ENCODE data around the gene TRERF1.

TRERF1 gene

DNA sequence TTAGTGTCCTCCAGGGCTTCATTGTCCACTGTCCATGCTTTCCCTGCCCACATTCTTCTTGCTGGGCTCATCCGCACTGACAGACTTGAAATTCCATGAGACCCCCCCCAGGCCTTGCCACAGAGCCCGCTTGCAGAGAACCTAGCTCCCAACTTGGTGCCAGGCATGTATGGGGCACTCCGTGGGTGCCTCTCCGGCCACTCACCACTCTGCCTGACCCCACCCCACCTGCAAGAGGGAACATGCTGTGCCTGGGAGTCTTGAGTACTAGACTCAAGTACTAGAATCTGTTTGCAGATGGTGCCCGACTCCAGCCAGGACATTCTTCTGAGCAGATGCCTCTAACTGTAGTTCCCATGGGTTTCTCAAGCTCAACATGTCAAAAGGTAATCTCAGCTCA lies 47.9 kb downstream of the TRERF1 start:
- Histone ChIP-seq H3K4me3 (ENCODE audit: low read depth, low read length, poor library complexity, severe bottlenecking) (no peak overlapping the region), H4K20me1 (ENCODE audit: insufficient read depth, low read length) (no peaks in the 10 kb centered on the region), H3K27me3 (ENCODE audit: insufficient read depth, low read length) (peaks cover 9% of the 10 kb centered on the region; the same call in 1 of the 2 replicates), H3K4me2 (ENCODE audit: low read length) (no peak overlapping the region), H2AFZ (ENCODE audit: low read length) (no peak overlapping the region), H3K79me2 (ENCODE audit: insufficient read depth, low read length) (no peaks in the 10 kb centered on the region), H3K36me3 (ENCODE audit: insufficient read depth, low read length) (no peaks in the 10 kb centered on the region), H3F3A (ENCODE audit: insufficient read depth, low read length) (no peaks in the 10 kb centered on the region), H3K27ac (ENCODE audit: low read depth, low read length, poor library complexity, severe bottlenecking) (no peak overlapping the region), H3K9me2 (ENCODE audit: low read depth, low read length) (no peaks in the 10 kb centered on the region), H3K9me3 (ENCODE audit: low read length) (no peaks in the 10 kb centered on the region), H3K9ac (ENCODE audit: low read length) (no peak overlapping the region), H3K4me1 (ENCODE audit: insufficient read depth, low read length, severe bottlenecking) (no peaks in the 10 kb centered on the region)
- TF ChIP-seq, protein P1, sequence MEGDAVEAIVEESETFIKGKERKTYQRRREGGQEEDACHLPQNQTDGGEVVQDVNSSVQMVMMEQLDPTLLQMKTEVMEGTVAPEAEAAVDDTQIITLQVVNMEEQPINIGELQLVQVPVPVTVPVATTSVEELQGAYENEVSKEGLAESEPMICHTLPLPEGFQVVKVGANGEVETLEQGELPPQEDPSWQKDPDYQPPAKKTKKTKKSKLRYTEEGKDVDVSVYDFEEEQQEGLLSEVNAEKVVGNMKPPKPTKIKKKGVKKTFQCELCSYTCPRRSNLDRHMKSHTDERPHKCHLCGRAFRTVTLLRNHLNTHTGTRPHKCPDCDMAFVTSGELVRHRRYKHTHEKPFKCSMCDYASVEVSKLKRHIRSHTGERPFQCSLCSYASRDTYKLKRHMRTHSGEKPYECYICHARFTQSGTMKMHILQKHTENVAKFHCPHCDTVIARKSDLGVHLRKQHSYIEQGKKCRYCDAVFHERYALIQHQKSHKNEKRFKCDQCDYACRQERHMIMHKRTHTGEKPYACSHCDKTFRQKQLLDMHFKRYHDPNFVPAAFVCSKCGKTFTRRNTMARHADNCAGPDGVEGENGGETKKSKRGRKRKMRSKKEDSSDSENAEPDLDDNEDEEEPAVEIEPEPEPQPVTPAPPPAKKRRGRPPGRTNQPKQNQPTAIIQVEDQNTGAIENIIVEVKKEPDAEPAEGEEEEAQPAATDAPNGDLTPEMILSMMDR (IDR thresholded peaks at IDR 0.05; ENCODE audit: low read length) = no peak
- no peak for TF ChIP-seq EZH2 (IDR thresholded peaks at IDR 0.05; ENCODE audit: borderline replicate concordance, low read length)

DNA sequence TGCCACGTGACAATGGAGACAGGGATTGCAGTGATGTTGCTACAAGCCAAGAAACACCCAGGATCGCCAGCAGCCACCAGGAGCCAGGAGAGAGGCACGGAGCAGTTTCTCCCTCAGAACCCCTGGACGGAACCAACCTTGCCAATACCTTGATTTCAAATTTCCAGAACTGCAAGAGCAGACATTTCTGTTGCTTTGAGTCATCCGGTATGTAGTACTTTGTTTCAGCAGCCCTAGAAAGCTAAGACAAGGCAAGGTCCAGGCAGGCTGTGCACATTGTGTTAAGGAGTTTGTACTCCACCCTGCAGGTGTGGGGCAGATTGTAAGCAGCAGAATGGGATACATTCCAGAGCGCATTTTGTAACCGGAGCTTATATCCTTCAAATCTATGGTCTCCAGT lies 48.3 kb downstream of the TRERF1 start:
- Histone ChIP-seq H3K79me2 (ENCODE audit: insufficient read depth, low read length) (no peaks in the 10 kb centered on the region), H3K4me2 (ENCODE audit: low read length) (no peak overlapping the region), H3K36me3 (ENCODE audit: insufficient read depth, low read length) (no peaks in the 10 kb centered on the region), H3K9ac (ENCODE audit: low read length) (no peak overlapping the region), H3K9me3 (ENCODE audit: low read length) (no peaks in the 10 kb centered on the region), H3K27me3 (ENCODE audit: insufficient read depth, low read length) (peaks cover 9% of the 10 kb centered on the region; the same call in 1 of the 2 replicates), H3K4me1 (ENCODE audit: insufficient read depth, low read length, severe bottlenecking) (no peaks in the 10 kb centered on the region), H3K4me3 (ENCODE audit: low read depth, low read length, poor library complexity, severe bottlenecking) (no peak overlapping the region), H2AFZ (ENCODE audit: low read length) (no peak overlapping the region), H4K20me1 (ENCODE audit: insufficient read depth, low read length) (no peaks in the 10 kb centered on the region), H3F3A (ENCODE audit: insufficient read depth, low read length) (no peaks in the 10 kb centered on the region), H3K27ac (ENCODE audit: low read depth, low read length, poor library complexity, severe bottlenecking) (no peak overlapping the region), H3K9me2 (ENCODE audit: low read depth, low read length) (no peaks in the 10 kb centered on the region)
- TF ChIP-seq, protein P1 (IDR thresholded peaks at IDR 0.05; ENCODE audit: low read length) = no peak
- TF ChIP-seq EZH2 (IDR thresholded peaks at IDR 0.05; ENCODE audit: borderline replicate concordance, low read length) = no peak

DNA sequence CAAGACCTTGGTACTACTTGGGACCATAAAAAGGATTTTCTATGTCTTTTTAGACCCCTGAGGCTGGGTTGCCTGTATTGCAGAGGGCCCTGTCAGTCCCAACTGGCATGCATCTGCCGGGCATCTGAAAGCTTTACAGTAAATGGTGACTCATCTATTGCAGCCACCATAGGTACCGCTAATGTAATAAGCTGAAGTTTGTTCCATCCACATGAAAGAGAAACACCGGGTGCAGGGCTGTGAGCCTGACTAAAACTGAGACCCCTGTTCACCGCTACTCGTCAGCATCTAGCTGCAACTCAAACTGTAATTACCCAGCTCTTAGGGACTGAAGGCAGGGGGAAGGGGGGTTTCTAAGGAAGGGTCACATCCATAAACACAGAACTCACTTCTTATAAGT lies 49.5 kb downstream of the TRERF1 start:
- Histone ChIP-seq H3K27ac (ENCODE audit: low read depth, low read length, poor library complexity, severe bottlenecking) (no peak overlapping the region), H3K9me2 (ENCODE audit: low read depth, low read length) (no peaks in the 10 kb centered on the region), H3K9me3 (ENCODE audit: low read length) (no peaks in the 10 kb centered on the region), H3K4me2 (ENCODE audit: low read length) (no peak overlapping the region), H3K27me3 (ENCODE audit: insufficient read depth, low read length) (peaks cover 9% of the 10 kb centered on the region; the same call in 1 of the 2 replicates), H3K9ac (ENCODE audit: low read length) (no peak overlapping the region), H3K79me2 (ENCODE audit: insufficient read depth, low read length) (no peaks in the 10 kb centered on the region), H3F3A (ENCODE audit: insufficient read depth, low read length) (no peaks in the 10 kb centered on the region), H3K4me3 (ENCODE audit: low read depth, low read length, poor library complexity, severe bottlenecking) (no peak overlapping the region), H3K36me3 (ENCODE audit: insufficient read depth, low read length) (no peaks in the 10 kb centered on the region), H4K20me1 (ENCODE audit: insufficient read depth, low read length) (no peaks in the 10 kb centered on the region), H2AFZ (ENCODE audit: low read length) (no peak overlapping the region), H3K4me1 (ENCODE audit: insufficient read depth, low read length, severe bottlenecking) (no peaks in the 10 kb centered on the region)
- TF ChIP-seq EZH2 (IDR thresholded peaks at IDR 0.05; ENCODE audit: borderline replicate concordance, low read length) = no peak
- TF ChIP-seq, protein P1 (IDR thresholded peaks at IDR 0.05; ENCODE audit: low read length) = no peak

Measured in OCI-LY1 (cell line).